Heart left ventricle (tissue), 16 donors: Measurements from ENCODE around the gene TCTN3. TPM values are rescaled to one million over a fixed set of nuclear protein-coding genes. Genes with fewer than 3 reads are reported as not detected.

Source experiments
- ATAC-seq, 4 donors: fragments of 200-7000 bp; cut with Tn5 transposase; one replicate each; pipeline ENCODE4 v1.9.1; 2020 to 2022; ENCODE audit warnings: moderate library complexity in 4 of 4, mild to moderate bottlenecking in 3 of 4, moderate number of reproducible peaks in 1 of 4
- DNase-seq, 5 donors: peaks; one replicate each; pipeline ENCODE4 v3.0.0-alpha.2; 2020
- H3K27ac ChIP-seq, 12 donors: fragments of 200-600 bp; sonication (generic) in 4 of 12; one replicate each; pipeline versions ENCODE4 v1.5.0 to v1.8.0; 2016 to 2022; ENCODE audit warnings: mild to moderate bottlenecking in 2 of 12
- H3K27me3 ChIP-seq, 9 donors: fragments of 200-600 bp; sonication (generic) in 2 of 9; one replicate each; pipeline versions ENCODE4 v1.5.1 to v1.8.0; 2016 to 2022; ENCODE audit warnings: mild to moderate bottlenecking in 3 of 9
- H3K36me3 ChIP-seq, 9 donors: fragments of 200-600 bp; sonication (generic) in 2 of 9; one replicate each; pipeline versions ENCODE4 v1.5.0 to v1.8.0; 2018 to 2022; ENCODE audit warnings: mild to moderate bottlenecking in 2 of 9
- H3K4me1 ChIP-seq, 12 donors: fragments of 200-600 bp; sonication (generic) in 4 of 12; one replicate each; pipeline versions ENCODE4 v1.5.0 to v1.8.0; 2016 to 2022; ENCODE audit warnings: mild to moderate bottlenecking in 3 of 12
- H3K4me3 ChIP-seq, 12 donors: fragments of 200-600 bp; sonication (generic) in 4 of 12; one replicate each; pipeline versions ENCODE4 v1.5.0 to v1.8.0; 2017 to 2022; ENCODE audit warnings: mild to moderate bottlenecking in 9 of 12, moderate library complexity in 4 of 12
- H3K9me3 ChIP-seq, 12 donors: fragments of 200-600 bp; sonication (generic) in 4 of 12; one replicate each; pipeline versions ENCODE4 v1.5.0 to v1.8.0; 2016 to 2022; ENCODE audit warnings: mild to moderate bottlenecking in 1 of 12
- POLR2A ChIP-seq, 2 donors: fragments of 450-650 bp; IDR thresholded peaks; one replicate each; pipeline ENCODE4 v1.6.1; 2017; ENCODE audit warnings: antibody characterized with exemption in 2 of 2, mild to moderate bottlenecking in 2 of 2, moderate library complexity in 2 of 2
- WGBS, 4 donors: extraction: QIAGEN DNeasy Blood & Tissue Kit in 2 of 4; methylation state at CpG; one replicate each; pipeline versions ENCODE4 v1.1.5 to v1.1.7; 2013 to 2018; 5-methylcytosine and 5-hydroxymethylcytosine counted together
- intact Hi-C, 10 donors: fragments of 100-400 bp; cut with DNase I; formaldehyde crosslinking; loops; one replicate each; pipeline versions ENCODE4 v1.11.1 to v1.14.2; 2022
- polyA plus RNA-seq, 2 donors: library from polyadenylated mRNA; stranded (reverse); fragments of 200-250 nt; gene quantifications; one replicate each; pipeline ENCODE4 v1.2.3, GENCODE V29; 2013
- total RNA-seq, 9 donors: library from RNA; depleted of rRNA in 2 of 9; stranded (reverse); fragments of >200 nt in 2 of 9; fragmentation: NEBNext Ultra II Directional in 3 of 9; extraction: Animal tissue kit (Norgen Biotek cat#: 25700) in 3 of 9; gene quantifications; one replicate each; pipeline versions ENCODE4 v1.1.0 to v1.2.4, GENCODE V29; 2016 to 2023
- TF ChIP-seq, protein P1 (sequence below), 12 donors: fragments of 200-600 bp; sonication (generic) in 4 of 12; IDR thresholded peaks; one replicate each; pipeline versions ENCODE4 v1.5.0 to v1.8.0; 2018 to 2022; ENCODE audit warnings: antibody characterized with exemption in 12 of 12, mild to moderate bottlenecking in 5 of 12
- donor health status: ischemic (EF 13 %, LVEDD 7.1; RV severe dilation, severe dysfunction).
- donor health status: healthy with polysubstance abuse.
- donor health status: DM: no; HTN: yes; CAD: no.
- donor health status: DM: no; HTN: no; CAD: no.
- donor health status: ischemic (EF 25% LVEDD 6.9; RV normal size, moderate dysfunction).
- donor health status: ischemic (EF 25% LVEDD 5.7; RV mildly dilated, moderate dysfunction).
- donor health status: healthy.
- donor health status: DM: yes; HTN: yes; CAD: no.
- donor health status: ischemic (EF 35%, LVEDD 5.7; RV mildly dilated, moderate dysfunction).
- donor health status: nonischemic (EF 11% LVEDD 7.7; RV severe dilation, severe dysfunction).
- donor health status: DM: yes; HTN: yes; CAD: no.
- donor health status: PGD.
- donor health status: ischemic (EF 29% LVEDD 5.4; RV normal size, mild dysfunction).
- donor health status: nonischemic (EF 23%, LVEDD 6.1; RV moderate dilation, normal function).

The TCTN3 gene
- total and polyA plus RNA-seq, 11 donors = 4.5 to 22.7 (median 12.3) TPM

DNA sequence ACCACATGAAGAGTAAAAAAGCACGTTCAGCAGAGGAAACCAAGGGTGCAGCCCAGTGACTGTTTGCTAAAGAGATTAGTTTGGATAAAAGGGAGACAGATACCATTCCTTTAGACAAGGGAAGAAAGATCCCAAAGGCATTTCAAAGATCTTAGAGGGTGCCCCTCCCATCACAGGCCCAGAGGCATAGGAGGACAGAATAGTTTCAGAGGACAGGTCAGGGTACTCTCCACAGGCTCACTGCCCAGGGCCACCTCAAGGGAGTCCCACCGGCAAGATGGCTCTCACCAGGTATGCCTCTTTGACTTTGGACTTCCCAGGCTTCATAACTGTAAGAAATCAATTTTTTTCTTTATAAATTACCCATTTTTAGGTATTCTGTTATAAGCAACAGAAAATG is 4.7 kb upstream of the TCTN3 start:
- Histone ChIP-seq H3K4me1 (peaks cover 0 to 19% (median 0%) of the 10 kb centered on the region in 12 donors), H3K9me3 (no peaks in the 10 kb centered on the region), H3K27me3 (no peaks in the 10 kb centered on the region), H3K27ac (peak overlapping the region in 1 of 12 donors; percentile 34), H3K4me3 (no peak overlapping the region), H3K36me3 (no peaks in the 10 kb centered on the region)
- intact Hi-C loops = loop anchor here in 3 of 10 donors (5.0 to 10.0 kb wide), 3 partner anchors 164 to 346 kb away; partner anchors contain the start of gene CCNJ (in 1 of the 3)
- ATAC-seq (no peak), DNase-seq (no peak)
- WGBS, 4 donors = 45 to 50% (median 49%) methylated on average over 2 of the region's 2 CpGs
- TF ChIP-seq, protein P1, sequence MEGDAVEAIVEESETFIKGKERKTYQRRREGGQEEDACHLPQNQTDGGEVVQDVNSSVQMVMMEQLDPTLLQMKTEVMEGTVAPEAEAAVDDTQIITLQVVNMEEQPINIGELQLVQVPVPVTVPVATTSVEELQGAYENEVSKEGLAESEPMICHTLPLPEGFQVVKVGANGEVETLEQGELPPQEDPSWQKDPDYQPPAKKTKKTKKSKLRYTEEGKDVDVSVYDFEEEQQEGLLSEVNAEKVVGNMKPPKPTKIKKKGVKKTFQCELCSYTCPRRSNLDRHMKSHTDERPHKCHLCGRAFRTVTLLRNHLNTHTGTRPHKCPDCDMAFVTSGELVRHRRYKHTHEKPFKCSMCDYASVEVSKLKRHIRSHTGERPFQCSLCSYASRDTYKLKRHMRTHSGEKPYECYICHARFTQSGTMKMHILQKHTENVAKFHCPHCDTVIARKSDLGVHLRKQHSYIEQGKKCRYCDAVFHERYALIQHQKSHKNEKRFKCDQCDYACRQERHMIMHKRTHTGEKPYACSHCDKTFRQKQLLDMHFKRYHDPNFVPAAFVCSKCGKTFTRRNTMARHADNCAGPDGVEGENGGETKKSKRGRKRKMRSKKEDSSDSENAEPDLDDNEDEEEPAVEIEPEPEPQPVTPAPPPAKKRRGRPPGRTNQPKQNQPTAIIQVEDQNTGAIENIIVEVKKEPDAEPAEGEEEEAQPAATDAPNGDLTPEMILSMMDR (IDR thresholded peaks at IDR 0.05) = no peak
- TF ChIP-seq POLR2A (IDR thresholded peaks at IDR 0.05) = no peak

DNA sequence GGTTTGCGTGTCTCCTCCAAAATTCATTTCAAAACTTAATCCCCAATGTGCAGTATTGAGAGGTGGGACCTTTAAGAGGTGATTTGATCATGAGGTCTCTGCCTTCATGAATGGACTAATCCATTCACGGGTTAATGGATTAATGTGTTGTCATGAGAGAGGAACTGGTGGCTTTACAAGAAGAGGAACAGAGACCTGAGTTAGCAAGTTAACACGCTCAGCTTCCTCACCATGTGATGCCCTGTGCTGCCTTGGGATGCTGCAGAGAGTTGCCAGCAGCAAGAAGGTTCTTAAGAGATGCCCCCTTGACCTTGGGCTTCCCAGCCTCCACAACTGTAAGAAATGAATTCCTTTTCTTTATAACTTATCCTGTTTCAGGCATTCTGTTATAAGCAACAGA is 3.7 kb upstream of the TCTN3 start:
- TF ChIP-seq, protein P1 (IDR thresholded peaks at IDR 0.05) = no peak
- no peak for TF ChIP-seq POLR2A (IDR thresholded peaks at IDR 0.05)
- Histone ChIP-seq H3K4me3 (no peak overlapping the region), H3K4me1 (peaks cover 0 to 28% (median 8%) of the 10 kb centered on the region in 12 donors), H3K27ac (peak overlapping the region in 1 of 12 donors; percentile 34), H3K27me3 (no peaks in the 10 kb centered on the region), H3K36me3 (peaks cover 0 to under 1% (median 0%) of the 10 kb centered on the region in 9 donors), H3K9me3 (no peaks in the 10 kb centered on the region)
- 80 to 89% (median 81%) methylated on average over 3 of the region's 3 CpGs for WGBS, 4 donors
- no peak for ATAC-seq
- no peak for DNase-seq
- intact Hi-C loops = loop anchor here in 3 of 10 donors (5.0 to 10.0 kb wide), 3 partner anchors 165 to 347 kb away; partner anchors contain the start of gene CCNJ (in 1 of the 3)

DNA sequence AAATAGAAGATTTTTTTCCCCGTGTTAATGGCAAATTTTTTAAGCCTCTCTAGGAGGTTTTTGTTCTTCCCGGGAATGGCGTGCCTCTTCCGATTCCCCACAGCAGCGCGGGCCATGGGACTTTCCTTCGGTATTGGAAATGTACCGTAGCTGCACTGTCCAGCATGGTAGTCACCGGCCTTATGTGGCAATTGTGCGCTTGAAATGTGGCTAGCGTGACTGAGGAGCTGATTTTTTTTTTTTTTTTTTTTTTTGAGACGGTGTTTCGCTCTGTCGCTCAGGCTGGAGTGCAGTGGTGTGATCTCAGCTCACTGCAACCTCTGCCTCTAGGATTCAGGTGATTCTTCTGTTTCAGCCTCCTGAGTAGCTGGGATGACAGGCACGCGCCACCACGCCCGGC is 938 bp upstream of the TCTN3 start:
- ATAC-seq = no peak
- no peak for DNase-seq
- Histone ChIP-seq H3K36me3 (peaks cover 0 to 28% (median 21%) of the 10 kb centered on the region in 9 donors), H3K9me3 (no peaks in the 10 kb centered on the region), H3K4me3 (peak overlapping the region in 1 of 12 donors; percentile 81), H3K27me3 (no peaks in the 10 kb centered on the region), H3K27ac (peak overlapping the region in 2 of 12 donors; percentile 21 to 40), H3K4me1 (peaks cover 0 to 36% (median 16%) of the 10 kb centered on the region in 12 donors)
- intact Hi-C loops = loop anchor here (1.0 to 10.0 kb wide), 12 partner anchors 48 to 598 kb away; partner anchors contain the start of gene CCNJ (in 1 of the 10)
- TF ChIP-seq, protein P1 (IDR thresholded peaks at IDR 0.05) = no peak
- no peak for TF ChIP-seq POLR2A (IDR thresholded peaks at IDR 0.05)
- 95 to 96% (median 96%) methylated on average over 18 of the region's 18 CpGs for WGBS, 4 donors

DNA sequence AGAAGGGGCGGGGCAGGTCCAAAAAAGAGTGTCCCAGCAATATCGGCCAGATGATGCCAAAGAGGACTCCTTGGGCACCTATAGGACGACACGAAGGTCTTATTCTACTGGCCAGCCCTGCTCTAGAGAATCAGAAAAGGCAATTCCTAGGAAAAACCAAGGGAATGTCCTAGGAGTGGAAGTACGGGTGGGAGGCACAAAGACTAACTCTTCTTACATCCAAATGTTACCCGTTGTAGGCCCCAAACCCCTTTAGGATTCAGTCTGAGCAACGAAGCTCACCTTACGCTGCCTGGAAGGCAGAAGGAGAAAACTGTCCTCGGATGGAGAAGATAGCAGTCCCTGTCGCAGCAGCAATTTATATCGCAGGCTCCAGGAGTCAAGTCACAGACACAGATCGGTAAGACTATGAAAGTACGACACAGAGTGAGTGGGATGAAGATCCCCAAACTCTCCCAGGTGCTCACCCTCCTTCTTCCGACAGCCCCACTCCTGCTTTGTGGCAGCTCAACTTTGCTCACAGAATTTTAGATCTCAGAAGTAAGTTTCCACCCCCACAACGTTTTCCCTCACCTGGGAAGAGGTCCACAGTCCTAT is 558 bp downstream of the TCTN3 start:
- TF ChIP-seq, protein P1 (IDR thresholded peaks at IDR 0.05) = no peak
- TF ChIP-seq POLR2A (IDR thresholded peaks at IDR 0.05) = no peak
- peak overlapping the region in 11 of 12 donors; percentile 58 to 92 (median 80) for H3K27ac ChIP-seq
- DNase-seq = no peak
- H3K4me3 ChIP-seq = peak overlapping the region; percentile 64 to 95 (median 81)
- 6 to 8% (median 7%) methylated on average over 15 of the region's 15 CpGs for WGBS, 4 donors
- H3K36me3 ChIP-seq = peaks cover 0 to 43% (median 29%) of the 10 kb centered on the region in 9 donors
- ATAC-seq = no peak
- no peaks in the 10 kb centered on the region for H3K27me3 ChIP-seq
- intact Hi-C loops = loop anchor here in 8 of 10 donors (1.0 to 10.0 kb wide), 8 partner anchors 49 to 599 kb away; partner anchors contain the start of gene CCNJ (in 1 of the 8)
- no peaks in the 10 kb centered on the region for H3K9me3 ChIP-seq
- H3K4me1 ChIP-seq = peaks cover 0 to 32% (median 16%) of the 10 kb centered on the region in 12 donors
